Common myeloid progenitor, CD34-positive (primary cell): ENCODE results near the gene TNFAIP2.
"Not testable (repeated sequence)": the region's sequence is repeated elsewhere in the genome, so short reads cannot be mapped to it uniquely, and the experiment has no call there.

ENCODE experiments used
- CTCF ChIA-PET: fragments of 350-600 bp; sonication (Branson Sonifier 250); formaldehyde crosslinking; loops from one replicate; lab custom pipeline; 2021; ENCODE audit warnings: antibody characterized with exemption; lab: Charles Lee
- POLR2A ChIA-PET: fragments of 350-600 bp; sonication (Branson Sonifier 250); formaldehyde crosslinking; loops from one replicate; lab custom pipeline; 2021; ENCODE audit warnings: antibody characterized with exemption; lab: Charles Lee
- DNase-seq, 3 donors: peaks; one replicate each; pipeline versions ENCODE4 v3.0.0 to v3.0.0-alpha.2; 2013
- H3K27ac ChIP-seq, 2 experiments: 1 replicate in 1 of 2; 2 replicates in 1 of 2; pipeline ENCODE4 v1.7.0; 2013; ENCODE audit warnings: inconsistent platforms in 2 of 2, low read length in 2 of 2, mild to moderate bottlenecking in 2 of 2, low read depth in 1 of 2, moderate library complexity in 1 of 2; ENCODE audit not compliant: severe bottlenecking in 2 of 2, insufficient read depth in 1 of 2, poor library complexity in 1 of 2
- H3K27me3 ChIP-seq, 5 experiments: replicated peaks in 2 of 5; 1 replicate in 3 of 5; 2 replicates in 2 of 5; pipeline versions ENCODE4 v1.6.1 to v1.7.0; 2013; ENCODE audit warnings: low read length in 4 of 5, mild to moderate bottlenecking in 2 of 5, moderate library complexity in 2 of 5, inconsistent platforms in 1 of 5; ENCODE audit not compliant: insufficient read depth in 5 of 5, control insufficient read depth in 4 of 5
- H3K36me3 ChIP-seq, 4 experiments: 1 replicate in 2 of 4; 2 replicates in 2 of 4; pipeline versions ENCODE4 v1.6.1 to v1.7.0; 2013; ENCODE audit warnings: low read length in 3 of 4, control low read depth in 1 of 4, mild to moderate bottlenecking in 1 of 4; ENCODE audit not compliant: control insufficient read depth in 4 of 4, insufficient read depth in 4 of 4
- H3K4me1 ChIP-seq, 4 experiments: 1 replicate in 3 of 4; 2 replicates in 1 of 4; pipeline versions ENCODE4 v1.6.1 to v1.7.1; 2013; ENCODE audit warnings: low read length in 3 of 4, mild to moderate bottlenecking in 3 of 4, control low read depth in 1 of 4, inconsistent platforms in 1 of 4, moderate library complexity in 1 of 4; ENCODE audit not compliant: control insufficient read depth in 4 of 4, insufficient read depth in 4 of 4; ENCODE audit errors: control extremely low read depth in 1 of 4
- H3K4me3 ChIP-seq, 7 experiments: 1 replicate in 4 of 7; 2 replicates in 3 of 7; pipeline versions ENCODE4 v1.5.1 to v1.7.0; 2013; ENCODE audit warnings: mild to moderate bottlenecking in 7 of 7, low read length in 6 of 7, moderate library complexity in 6 of 7, inconsistent platforms in 2 of 7, low read depth in 2 of 7, control low read depth in 1 of 7; ENCODE audit not compliant: insufficient read depth in 4 of 7, control insufficient read depth in 1 of 7; ENCODE audit errors: extremely low read depth in 1 of 7
- H3K9me3 ChIP-seq, 5 experiments: 1 replicate in 4 of 5; 2 replicates in 1 of 5; pipeline versions ENCODE4 v1.6.1 to v1.7.1; 2013; ENCODE audit warnings: low read length in 4 of 5, mild to moderate bottlenecking in 2 of 5, inconsistent platforms in 1 of 5, low read depth in 1 of 5, moderate library complexity in 1 of 5; ENCODE audit not compliant: control insufficient read depth in 4 of 5, insufficient read depth in 2 of 5; ENCODE audit errors: control extremely low read depth in 1 of 5
- WGBS: methylation state at CpG from one replicate; pipeline ENCODE4 v1.1.5; 2013; ENCODE audit not compliant: insufficient coverage; 5-methylcytosine and 5-hydroxymethylcytosine counted together

Gene TNFAIP2

GRCh38 chr14:103164006-103164405 is 40.7 kb downstream of the TNFAIP2 start:
- WGBS, result 86% methylated on average over 9 of the region's 10 CpGs
- ChIA-PET CTCF (interaction anchor here (2.1 kb wide), 1 partner anchor 20 kb away, joined by 6 read pairs; no protein-coding TSS in a partner anchor), POLR2A (no interaction called here)
- no peak for DNase-seq
- Histone ChIP-seq H3K27ac (no peak overlapping the region), H3K9me3 (peaks cover 3 to 30% (median 9%) of the 10 kb centered on the region in 5 experiments), H3K36me3 (no peaks in the 10 kb centered on the region), H3K27me3 (peaks cover 0 to 9% (median 0%) of the 10 kb centered on the region in 5 experiments), H3K4me1 (no peaks in the 10 kb centered on the region), H3K4me3 (no peak overlapping the region)

- Histone ChIP-seq H3K4me3 (no peak overlapping the region), H3K27me3 (peaks cover 0 to 9% (median 0%) of the 10 kb centered on the region in 5 experiments), H3K36me3 (no peaks in the 10 kb centered on the region), H3K4me1 (no peaks in the 10 kb centered on the region), H3K27ac (no peak overlapping the region), H3K9me3 (peaks cover 3 to 35% (median 17%) of the 10 kb centered on the region in 5 experiments)
- CTCF ChIA-PET, result interaction anchor here (2.1 kb wide), 1 partner anchor 20 kb away, joined by 6 read pairs; no protein-coding TSS in a partner anchor
- no peak for DNase-seq
- 92% methylated on average over 7 of the region's 9 CpGs for WGBS
- POLR2A ChIA-PET, result no interaction called here
Observed at GRCh38 chr14:103164779-103165178, 41.5 kb downstream of the TNFAIP2 start.

GRCh38 chr14:103165323-103165722 is 42.1 kb downstream of the TNFAIP2 start:
- no peak for DNase-seq
- ChIA-PET POLR2A (no interaction called here), CTCF (no interaction called here)
- H3K27ac ChIP-seq, result no peak overlapping the region
- no peak overlapping the region for H3K4me3 ChIP-seq
- no peaks in the 10 kb centered on the region for H3K4me1 ChIP-seq
- no peaks in the 10 kb centered on the region for H3K36me3 ChIP-seq
- WGBS, result 96% methylated on average over 4 of the region's 6 CpGs
- peaks cover 0 to 9% (median 0%) of the 10 kb centered on the region in 5 experiments for H3K27me3 ChIP-seq
- H3K9me3 ChIP-seq, result peaks cover 3 to 41% (median 21%) of the 10 kb centered on the region in 5 experiments

GRCh38 chr14:103169954-103170353 is 46.7 kb downstream of the TNFAIP2 start:
- DNase-seq, result no peak
- H3K27ac ChIP-seq, result no peak overlapping the region
- peaks cover 0 to 2% (median 0%) of the 10 kb centered on the region in 5 experiments for H3K27me3 ChIP-seq
- no peak overlapping the region for H3K4me3 ChIP-seq
- peaks cover 0 to 46% (median 30%) of the 10 kb centered on the region in 5 experiments for H3K9me3 ChIP-seq
- no peaks in the 10 kb centered on the region for H3K36me3 ChIP-seq
- 94% methylated on average over 3 of the region's 6 CpGs for WGBS
- ChIA-PET POLR2A (no interaction called here), CTCF (interaction anchor here (1.6 to 2.1 kb wide), 3 partner anchors 9 to 13 kb away, joined by 4 read pairs; no protein-coding TSS in a partner anchor)
- no peaks in the 10 kb centered on the region for H3K4me1 ChIP-seq

- H3K27me3 ChIP-seq, POLR2A ChIA-PET, H3K4me3 ChIP-seq, H3K4me1 ChIP-seq, H3K36me3 ChIP-seq, H3K27ac ChIP-seq, DNase-seq: not testable (repeated sequence)
- CTCF ChIA-PET, result interaction anchor here (1.6 to 1.7 kb wide), 2 partner anchors 10 to 18 kb away, joined by 3 to 4 read pairs; no protein-coding TSS in a partner anchor
- no CpG with 5 or more reads among the region's 2 CpGs for WGBS
- peaks cover 0 to 50% (median 35%) of the 10 kb centered on the region in 5 experiments for H3K9me3 ChIP-seq
Observed at GRCh38 chr14:103171206-103171605, 47.9 kb downstream of the TNFAIP2 start.

GRCh38 chr14:103172921-103173320 is 49.7 kb downstream of the TNFAIP2 start:
- H3K4me3 ChIP-seq, result no peak overlapping the region
- ChIA-PET POLR2A (no interaction called here), CTCF (interaction anchor here (0.6 kb wide), 1 partner anchor 13 kb away, joined by 3 read pairs; no protein-coding TSS in a partner anchor)
- WGBS, result 90% methylated on average over 3 of the region's 5 CpGs
- H3K27ac ChIP-seq, result no peak overlapping the region
- H3K4me1 ChIP-seq, result no peaks in the 10 kb centered on the region
- DNase-seq, result no peak
- H3K36me3 ChIP-seq, result no peaks in the 10 kb centered on the region
- peaks cover 0 to 2% (median 0%) of the 10 kb centered on the region in 5 experiments for H3K27me3 ChIP-seq
- peaks cover 0 to 49% (median 35%) of the 10 kb centered on the region in 5 experiments for H3K9me3 ChIP-seq

- WGBS, result no CpG with 5 or more reads among the region's 2 CpGs
- H3K4me1 ChIP-seq, H3K27me3 ChIP-seq, DNase-seq, CTCF ChIA-PET, POLR2A ChIA-PET, H3K36me3 ChIP-seq, H3K4me3 ChIP-seq, H3K27ac ChIP-seq: not testable (repeated sequence)
- H3K9me3 ChIP-seq, result peaks cover 0 to 41% (median 28%) of the 10 kb centered on the region in 5 experiments
Observed at GRCh38 chr14:103173887-103174286, 50.6 kb downstream of the TNFAIP2 start.
